ENCODE measurements around the gene ARHGAP15. TPM values are rescaled to one million over a fixed set of nuclear protein-coding genes. Genes with fewer than 3 reads are reported as not detected.

Gene ARHGAP15
- total RNA-seq, 1 donor from 2014 or later = not detected

DNA sequence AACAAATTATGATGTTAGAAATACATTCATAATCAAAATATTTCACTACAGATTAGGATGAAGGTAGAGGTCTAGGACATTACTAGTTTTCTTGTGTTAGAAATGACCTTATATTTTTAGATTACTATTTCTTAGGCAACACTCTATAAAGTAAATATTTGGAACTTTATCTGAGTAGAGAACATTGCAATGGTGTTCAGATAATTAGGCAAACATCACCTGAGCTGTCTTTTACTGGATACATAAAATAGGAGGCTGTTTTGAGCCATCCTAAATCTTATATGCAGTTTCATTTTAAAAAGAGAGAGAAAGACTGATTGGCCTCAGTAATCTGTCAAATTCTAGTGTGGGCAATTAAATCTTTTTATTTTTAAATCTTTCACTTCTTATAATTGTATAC lies 304.6 kb downstream of the ARHGAP15 start:
- no peak overlapping the region for H3K4me3 Mint-ChIP-seq (ENCODE audit: unreplicated experiment)
- H3K4me1 Mint-ChIP-seq (ENCODE audit: low read depth, unreplicated experiment) = no peaks in the 10 kb centered on the region
- Histone ChIP-seq H3K27ac (ENCODE audit: low read depth, low read length) (no peak overlapping the region), H3K36me3 (ENCODE audit: insufficient read depth, low read length) (no peaks in the 10 kb centered on the region), H3K27me3 (ENCODE audit: insufficient read depth, low read length) (no peaks in the 10 kb centered on the region), H3K4me2 (ENCODE audit: low read length) (no peak overlapping the region), H2AFZ (ENCODE audit: low read depth, low read length) (no peak overlapping the region), H3K9me3 (ENCODE audit: insufficient read depth, low read depth, low read length) (no peaks in the 10 kb centered on the region), H3K9ac (ENCODE audit: low read length) (no peak overlapping the region), H3K4me1 (ENCODE audit: insufficient read depth, low read length) (no peaks in the 10 kb centered on the region), H3K79me2 (ENCODE audit: insufficient read depth, low read length) (no peaks in the 10 kb centered on the region), H4K20me1 (ENCODE audit: insufficient read depth, low read length) (no peaks in the 10 kb centered on the region), H3K4me3 (ENCODE audit: insufficient read depth, low read depth, low read length) (no peak overlapping the region)
- no peak overlapping the region for H3K27ac Mint-ChIP-seq (ENCODE audit: unreplicated experiment)
- FAIRE-seq (no peak), DNase-seq (ENCODE audit: low read depth) (no peak)
- TF ChIP-seq CTCF (IDR thresholded peaks at IDR 0.05; ENCODE audit: insufficient read depth, low read depth, low read length) (no peak), EZH2 (IDR thresholded peaks at IDR 0.05; ENCODE audit: insufficient read depth, low read length) (no peak)
- H3K27me3 Mint-ChIP-seq (ENCODE audit: low read depth, unreplicated experiment) = no peaks in the 10 kb centered on the region
- H3K9me3 Mint-ChIP-seq (ENCODE audit: unreplicated experiment) = no peaks in the 10 kb centered on the region
- no peaks in the 10 kb centered on the region for H3K36me3 Mint-ChIP-seq (ENCODE audit: low read depth, unreplicated experiment)

- Histone ChIP-seq H3K4me1 (ENCODE audit: insufficient read depth, low read length) (no peaks in the 10 kb centered on the region), H3K9me3 (ENCODE audit: insufficient read depth, low read depth, low read length) (no peaks in the 10 kb centered on the region), H3K27ac (ENCODE audit: low read depth, low read length) (no peak overlapping the region), H3K9ac (ENCODE audit: low read length) (no peak overlapping the region), H3K27me3 (ENCODE audit: insufficient read depth, low read length) (no peaks in the 10 kb centered on the region), H2AFZ (ENCODE audit: low read depth, low read length) (no peak overlapping the region), H4K20me1 (ENCODE audit: insufficient read depth, low read length) (no peaks in the 10 kb centered on the region), H3K79me2 (ENCODE audit: insufficient read depth, low read length) (no peaks in the 10 kb centered on the region), H3K36me3 (ENCODE audit: insufficient read depth, low read length) (no peaks in the 10 kb centered on the region), H3K4me3 (ENCODE audit: insufficient read depth, low read depth, low read length) (no peak overlapping the region), H3K4me2 (ENCODE audit: low read length) (no peak overlapping the region)
- FAIRE-seq (no peak), DNase-seq (ENCODE audit: low read depth) (no peak)
- TF ChIP-seq CTCF (IDR thresholded peaks at IDR 0.05; ENCODE audit: insufficient read depth, low read depth, low read length) (no peak), EZH2 (IDR thresholded peaks at IDR 0.05; ENCODE audit: insufficient read depth, low read length) (no peak)
- Mint-ChIP-seq H3K4me1 (ENCODE audit: low read depth, unreplicated experiment) (no peaks in the 10 kb centered on the region), H3K27me3 (ENCODE audit: low read depth, unreplicated experiment) (no peaks in the 10 kb centered on the region), H3K27ac (ENCODE audit: unreplicated experiment) (no peak overlapping the region), H3K36me3 (ENCODE audit: low read depth, unreplicated experiment) (no peaks in the 10 kb centered on the region), H3K9me3 (ENCODE audit: unreplicated experiment) (no peaks in the 10 kb centered on the region), H3K4me3 (ENCODE audit: unreplicated experiment) (no peak overlapping the region)
These were observed 305.2 kb downstream of the ARHGAP15 start for GRCh38 chr2:143434445-143434844.

DNA sequence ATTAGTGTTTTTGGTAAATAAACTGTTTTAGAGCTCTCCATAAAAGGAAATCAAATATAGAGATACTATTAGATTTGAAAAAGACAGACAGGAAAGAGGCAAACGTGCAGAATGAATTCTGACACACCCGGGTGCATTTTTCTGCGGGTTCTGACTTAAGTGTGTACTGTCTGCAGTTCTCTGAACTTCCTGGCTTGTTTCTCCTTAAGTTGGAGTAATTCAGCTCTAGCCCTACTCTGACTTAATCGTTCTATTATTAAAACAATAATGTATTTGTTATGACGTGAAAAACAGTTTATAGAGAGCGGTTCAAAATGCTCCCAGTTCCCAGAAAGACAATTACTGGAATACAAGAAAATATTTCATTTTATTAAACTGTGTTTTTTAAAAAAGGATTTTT lies 305.9 kb downstream of the ARHGAP15 start:
- DNase-seq (ENCODE audit: low read depth) = no peak
- no peaks in the 10 kb centered on the region for H3K9me3 Mint-ChIP-seq (ENCODE audit: unreplicated experiment)
- FAIRE-seq = no peak
- Histone ChIP-seq H3K4me2 (ENCODE audit: low read length) (no peak overlapping the region), H3K79me2 (ENCODE audit: insufficient read depth, low read length) (no peaks in the 10 kb centered on the region), H3K27ac (ENCODE audit: low read depth, low read length) (no peak overlapping the region), H3K9me3 (ENCODE audit: insufficient read depth, low read depth, low read length) (no peaks in the 10 kb centered on the region), H3K4me1 (ENCODE audit: insufficient read depth, low read length) (no peaks in the 10 kb centered on the region), H3K4me3 (ENCODE audit: insufficient read depth, low read depth, low read length) (no peak overlapping the region), H4K20me1 (ENCODE audit: insufficient read depth, low read length) (no peaks in the 10 kb centered on the region), H2AFZ (ENCODE audit: low read depth, low read length) (no peak overlapping the region), H3K36me3 (ENCODE audit: insufficient read depth, low read length) (no peaks in the 10 kb centered on the region), H3K9ac (ENCODE audit: low read length) (no peak overlapping the region), H3K27me3 (ENCODE audit: insufficient read depth, low read length) (no peaks in the 10 kb centered on the region)
- no peak overlapping the region for H3K4me3 Mint-ChIP-seq (ENCODE audit: unreplicated experiment)
- H3K4me1 Mint-ChIP-seq (ENCODE audit: low read depth, unreplicated experiment) = no peaks in the 10 kb centered on the region
- H3K27me3 Mint-ChIP-seq (ENCODE audit: low read depth, unreplicated experiment) = no peaks in the 10 kb centered on the region
- no peaks in the 10 kb centered on the region for H3K36me3 Mint-ChIP-seq (ENCODE audit: low read depth, unreplicated experiment)
- no peak overlapping the region for H3K27ac Mint-ChIP-seq (ENCODE audit: unreplicated experiment)
- TF ChIP-seq EZH2 (IDR thresholded peaks at IDR 0.05; ENCODE audit: insufficient read depth, low read length) (no peak), CTCF (IDR thresholded peaks at IDR 0.05; ENCODE audit: insufficient read depth, low read depth, low read length) (no peak)
